Ascending aorta (tissue), 2 donors: ENCODE data around the gene CEP68. TPM values are rescaled to one million over a fixed set of nuclear protein-coding genes. Genes with fewer than 3 reads are reported as not detected.

ENCODE experiments used
- DNase-seq, 2 donors: peaks; one replicate each; pipeline ENCODE4 v3.0.0-alpha.2; 2019; ENCODE audit warnings: low spot score in 2 of 2
- H3K27ac ChIP-seq, 2 donors: fragments of 200-600 bp; sonication (generic); one replicate each; pipeline ENCODE4 v1.5.1; 2016 to 2017; ENCODE audit warnings: mild to moderate bottlenecking in 1 of 2
- H3K27me3 ChIP-seq: fragments of 200-600 bp; sonication (generic); one replicate; pipeline ENCODE4 v1.5.1; 2017
- H3K36me3 ChIP-seq, 2 donors: fragments of 200-600 bp; sonication (generic); one replicate each; pipeline ENCODE4 v1.5.1; 2016
- H3K4me1 ChIP-seq, 2 donors: fragments of 200-600 bp; sonication (generic); one replicate each; pipeline ENCODE4 v1.5.1; 2016 to 2017; ENCODE audit warnings: mild to moderate bottlenecking in 1 of 2
- H3K4me3 ChIP-seq, 2 donors: fragments of 200-600 bp; sonication (generic); one replicate each; pipeline ENCODE4 v1.5.1; 2016 to 2017; ENCODE audit warnings: mild to moderate bottlenecking in 1 of 2
- H3K9me3 ChIP-seq, 2 donors: fragments of 200-600 bp; sonication (generic); one replicate each; pipeline ENCODE4 v1.5.1; 2016
- intact Hi-C: fragments of 100-400 bp; cut with DNase I; formaldehyde crosslinking; loops from one replicate; pipeline ENCODE4 v1.15.1; 2023
- total RNA-seq: library from RNA; depleted of rRNA; stranded (reverse); fragments of >200 nt; gene quantifications from one replicate; pipeline ENCODE4 v1.1.0, GENCODE V29; 2016
- TF ChIP-seq, protein P1 (sequence below), 3 experiments: fragments of 200-600 bp in 2 of 3; fragments of 450-650 bp in 1 of 3; sonication (generic) in 2 of 3; IDR thresholded peaks; one replicate each; pipeline ENCODE4 v1.5.1; 2016 to 2019; ENCODE audit warnings: antibody characterized with exemption in 3 of 3, mild to moderate bottlenecking in 1 of 3, moderate library complexity in 1 of 3

The CEP68 gene
- total RNA-seq, 1 donor from 2014 or later, result 30.8 TPM

GRCh38 chr2:65040400-65041261, 15.6 kb upstream of the CEP68 start:
- Histone ChIP-seq H3K9me3 (no peaks in the 10 kb centered on the region), H3K4me1 (no peaks in the 10 kb centered on the region), H3K27ac (no peak overlapping the region), H3K4me3 (peak overlapping the region; percentile 32 to 33), H3K27me3 (no peaks in the 10 kb centered on the region), H3K36me3 (no peaks in the 10 kb centered on the region)
- TF ChIP-seq, protein P1, sequence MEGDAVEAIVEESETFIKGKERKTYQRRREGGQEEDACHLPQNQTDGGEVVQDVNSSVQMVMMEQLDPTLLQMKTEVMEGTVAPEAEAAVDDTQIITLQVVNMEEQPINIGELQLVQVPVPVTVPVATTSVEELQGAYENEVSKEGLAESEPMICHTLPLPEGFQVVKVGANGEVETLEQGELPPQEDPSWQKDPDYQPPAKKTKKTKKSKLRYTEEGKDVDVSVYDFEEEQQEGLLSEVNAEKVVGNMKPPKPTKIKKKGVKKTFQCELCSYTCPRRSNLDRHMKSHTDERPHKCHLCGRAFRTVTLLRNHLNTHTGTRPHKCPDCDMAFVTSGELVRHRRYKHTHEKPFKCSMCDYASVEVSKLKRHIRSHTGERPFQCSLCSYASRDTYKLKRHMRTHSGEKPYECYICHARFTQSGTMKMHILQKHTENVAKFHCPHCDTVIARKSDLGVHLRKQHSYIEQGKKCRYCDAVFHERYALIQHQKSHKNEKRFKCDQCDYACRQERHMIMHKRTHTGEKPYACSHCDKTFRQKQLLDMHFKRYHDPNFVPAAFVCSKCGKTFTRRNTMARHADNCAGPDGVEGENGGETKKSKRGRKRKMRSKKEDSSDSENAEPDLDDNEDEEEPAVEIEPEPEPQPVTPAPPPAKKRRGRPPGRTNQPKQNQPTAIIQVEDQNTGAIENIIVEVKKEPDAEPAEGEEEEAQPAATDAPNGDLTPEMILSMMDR (IDR thresholded peaks at IDR 0.05), result peak; percentile 91 to 97 (median 97)
- intact Hi-C loops, result loop anchor here (1.0 to 5.0 kb wide), 3 partner anchors 48 to 532 kb away; no protein-coding TSS in a partner anchor
- peak; percentile 56 to 93 for DNase-seq

GRCh38 chr2:65043001-65043400, 13.2 kb upstream of the CEP68 start:
- TF ChIP-seq, protein P1 (IDR thresholded peaks at IDR 0.05), result no peak
- Histone ChIP-seq H3K27me3 (no peaks in the 10 kb centered on the region), H3K4me3 (no peak overlapping the region), H3K27ac (no peak overlapping the region), H3K4me1 (no peaks in the 10 kb centered on the region), H3K9me3 (no peaks in the 10 kb centered on the region), H3K36me3 (no peaks in the 10 kb centered on the region)
- intact Hi-C loops, result loop anchor here (5.0 kb wide), 2 partner anchors 51 to 529 kb away; no protein-coding TSS in a partner anchor
- DNase-seq, result no peak

DNA sequence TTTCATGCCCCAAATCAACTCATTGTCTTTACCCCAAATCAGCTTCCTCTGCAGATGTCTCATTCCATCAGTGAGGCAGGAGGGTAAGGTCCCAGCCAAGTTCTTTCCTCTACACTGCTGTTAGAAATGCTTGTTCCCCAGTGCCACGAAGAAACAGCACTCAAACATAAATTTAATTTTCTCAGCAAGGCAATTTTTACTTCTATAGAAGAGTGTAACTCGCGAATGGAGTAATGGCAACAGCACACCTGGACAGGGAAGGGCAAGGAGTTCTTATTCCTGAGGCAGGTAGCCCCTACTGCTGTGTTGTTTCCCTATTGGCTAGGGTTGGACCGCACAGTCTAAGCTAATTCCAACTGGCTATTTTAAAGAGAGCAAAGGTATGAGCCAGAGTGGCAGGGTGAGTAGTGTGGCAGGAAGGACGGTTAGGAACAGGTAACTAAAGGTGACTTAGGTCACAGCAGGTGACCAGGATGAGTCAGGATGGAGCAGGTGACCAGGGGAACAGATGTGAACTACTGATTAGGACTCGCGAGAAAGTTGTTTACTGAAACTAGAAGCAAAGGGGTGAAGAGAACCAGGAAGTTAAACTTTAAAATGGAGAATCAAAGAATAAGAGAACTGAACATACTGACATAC, 12.0 kb upstream of the CEP68 start:
- intact Hi-C loops, result loop anchor here (5.0 kb wide), 2 partner anchors 52 to 528 kb away; no protein-coding TSS in a partner anchor
- TF ChIP-seq, protein P1 (IDR thresholded peaks at IDR 0.05), result no peak
- no peak for DNase-seq
- no peaks in the 10 kb centered on the region for H3K4me1 ChIP-seq
- H3K36me3 ChIP-seq, result no peaks in the 10 kb centered on the region
- H3K27me3 ChIP-seq, result no peaks in the 10 kb centered on the region
- H3K27ac ChIP-seq, result no peak overlapping the region
- H3K9me3 ChIP-seq, result no peaks in the 10 kb centered on the region
- H3K4me3 ChIP-seq, result no peak overlapping the region

- H3K36me3 ChIP-seq, result no peaks in the 10 kb centered on the region
- no peaks in the 10 kb centered on the region for H3K9me3 ChIP-seq
- no peak overlapping the region for H3K27ac ChIP-seq
- H3K4me1 ChIP-seq, result no peaks in the 10 kb centered on the region
- intact Hi-C loops, result no loop called here
- no peak for DNase-seq
- no peak overlapping the region for H3K4me3 ChIP-seq
- TF ChIP-seq, protein P1 (IDR thresholded peaks at IDR 0.05), result no peak
- H3K27me3 ChIP-seq, result no peaks in the 10 kb centered on the region
Observed at GRCh38 chr2:65045651-65046050, 10.6 kb upstream of the CEP68 start.

- H3K27ac ChIP-seq, result no peak overlapping the region
- TF ChIP-seq, protein P1 (IDR thresholded peaks at IDR 0.05), result no peak
- intact Hi-C loops, result no loop called here
- H3K9me3 ChIP-seq, result no peaks in the 10 kb centered on the region
- H3K27me3 ChIP-seq, result no peaks in the 10 kb centered on the region
- no peak overlapping the region for H3K4me3 ChIP-seq
- H3K4me1 ChIP-seq, result no peaks in the 10 kb centered on the region
- H3K36me3 ChIP-seq, result no peaks in the 10 kb centered on the region
- no peak for DNase-seq
Observed at GRCh38 chr2:65046633-65047407, 9.4 kb upstream of the CEP68 start.
